GM23338 (cell line): ENCODE data around the gene THSD4. TPM values are rescaled to one million over a fixed set of nuclear protein-coding genes. Genes with fewer than 3 reads are reported as not detected.

ENCODE experiments used
- ATAC-seq: fragments of 200-7000 bp; cut with Tn5 transposase; 3 replicates; pipeline ENCODE4 v1.9.1; 2020
- DNase-seq: peaks from one replicate; pipeline ENCODE4 v3.0.0-alpha.2; 2015; ENCODE audit warnings: low spot score
- H2AFZ ChIP-seq: fragments of 200-600 bp; sonication (generic); 2 replicates; pipeline ENCODE4 v1.8.0; 2016; ENCODE audit warnings: antibody characterized with exemption, mild to moderate bottlenecking, moderate library complexity
- H3F3A ChIP-seq: fragments of 200-600 bp; sonication (generic); replicated peaks from 2 replicates; pipeline ENCODE4 v1.8.0; 2017; ENCODE audit warnings: antibody characterized with exemption, mixed run types, low read depth
- H3K27ac ChIP-seq: fragments of 200-600 bp; sonication (generic); 2 replicates; pipeline ENCODE4 v1.6.1; 2016; ENCODE audit warnings: low read depth
- H3K27me3 ChIP-seq: fragments of 200-600 bp; sonication (generic); 2 replicates; pipeline ENCODE4 v1.8.0; 2016; ENCODE audit warnings: mild to moderate bottlenecking, mixed run types, moderate library complexity; ENCODE audit not compliant: insufficient read depth
- H3K36me3 ChIP-seq: fragments of 200-600 bp; sonication (generic); 2 replicates; pipeline ENCODE4 v1.8.0; 2016; ENCODE audit warnings: mild to moderate bottlenecking; ENCODE audit not compliant: insufficient read depth
- H3K4me1 ChIP-seq: fragments of 200-600 bp; sonication (generic); 2 replicates; pipeline ENCODE4 v1.8.0; 2016; ENCODE audit warnings: mild to moderate bottlenecking, moderate library complexity; ENCODE audit not compliant: insufficient read depth
- H3K4me2 ChIP-seq: fragments of 200-600 bp; sonication (generic); 2 replicates; pipeline ENCODE4 v1.7.1; 2017; ENCODE audit warnings: mixed run types
- H3K4me3 ChIP-seq: fragments of 200-600 bp; sonication (generic); 2 replicates; pipeline ENCODE4 v1.6.1; 2016; ENCODE audit warnings: mixed run types
- H3K79me2 ChIP-seq: fragments of 200-600 bp; sonication (generic); replicated peaks from 2 replicates; pipeline ENCODE4 v1.8.0; 2017; ENCODE audit warnings: mild to moderate bottlenecking; ENCODE audit not compliant: insufficient read depth
- H3K9me2 ChIP-seq: fragments of 200-600 bp; sonication (generic); 2 replicates; pipeline ENCODE4 v1.8.0; 2017; ENCODE audit not compliant: insufficient read depth
- H4K20me1 ChIP-seq: fragments of 200-600 bp; sonication (generic); replicated peaks from 2 replicates; pipeline ENCODE4 v1.8.0; 2017; ENCODE audit warnings: mild to moderate bottlenecking; ENCODE audit not compliant: insufficient read depth
- H3K27ac Mint-ChIP-seq: 2 replicates; pipeline ENCODE4 v1.8.0; 2020; ENCODE audit warnings: inconsistent platforms, mild to moderate bottlenecking, moderate library complexity, mixed read lengths
- H3K27me3 Mint-ChIP-seq: 3 replicates; pipeline ENCODE4 v1.8.0; 2022; ENCODE audit warnings: low read depth, mild to moderate bottlenecking, moderate library complexity, mixed read lengths, inconsistent platforms; ENCODE audit not compliant: insufficient read depth, poor library complexity
- H3K36me3 Mint-ChIP-seq: 3 replicates; pipeline ENCODE4 v1.8.0; 2021; ENCODE audit warnings: low read depth, mild to moderate bottlenecking, inconsistent platforms, moderate library complexity, mixed read lengths
- H3K4me1 Mint-ChIP-seq: 3 replicates; pipeline ENCODE4 v1.8.0; 2020; ENCODE audit warnings: mild to moderate bottlenecking, inconsistent platforms, mixed read lengths
- H3K4me3 Mint-ChIP-seq: 3 replicates; pipeline ENCODE4 v1.8.0; 2021; ENCODE audit warnings: moderate library complexity, mild to moderate bottlenecking, inconsistent platforms, mixed read lengths
- H3K9me3 Mint-ChIP-seq: 3 replicates; pipeline ENCODE4 v1.8.0; 2020; ENCODE audit warnings: moderate library complexity, mild to moderate bottlenecking, inconsistent platforms, mixed read lengths
- CREB1 ChIP-seq: fragments of 250-450 bp; sonication (Bioruptor Pico); IDR thresholded peaks from 2 replicates; pipeline ENCODE4 v1.5.0; 2020; ENCODE audit warnings: low read depth, mild to moderate bottlenecking, moderate library complexity
- EZH2 ChIP-seq: fragments of 200-600 bp; sonication (generic); IDR thresholded peaks from one replicate; pipeline ENCODE4 v1.8.0; 2017; ENCODE audit warnings: antibody characterized with exemption, mild to moderate bottlenecking, low read depth; ENCODE audit not compliant: unreplicated experiment
- EZH2phosphoT487 ChIP-seq: fragments of 200-600 bp; sonication (generic); IDR thresholded peaks from one replicate; pipeline ENCODE4 v1.8.1; 2018; ENCODE audit warnings: antibody characterized with exemption; ENCODE audit not compliant: unreplicated experiment
- JUNB ChIP-seq: IDR thresholded peaks from one replicate; pipeline ENCODE4 v1.6.1; 2016; ENCODE audit warnings: antibody characterized with exemption; ENCODE audit not compliant: unreplicated experiment
- NANOG ChIP-seq: IDR thresholded peaks from 2 replicates; pipeline ENCODE4 v1.6.1; 2016; ENCODE audit warnings: antibody characterized with exemption, borderline replicate concordance
- POLR2AphosphoS5 ChIP-seq: IDR thresholded peaks from 2 replicates; pipeline ENCODE4 v1.6.1; 2016; ENCODE audit warnings: antibody characterized with exemption, low read depth
- STAT1 ChIP-seq: IDR thresholded peaks from one replicate; pipeline ENCODE4 v1.6.1; 2016; ENCODE audit warnings: antibody characterized with exemption; ENCODE audit not compliant: unreplicated experiment
- ZNF114 ChIP-seq: fragments of 250-450 bp; sonication (Bioruptor Pico); IDR thresholded peaks from 2 replicates; pipeline ENCODE4 v1.5.0; 2020; ENCODE audit warnings: mild to moderate bottlenecking, moderate library complexity
- ZNF331 ChIP-seq: fragments of 250-450 bp; sonication (Bioruptor Pico); IDR thresholded peaks from 2 replicates; pipeline ENCODE4 v1.5.0; 2020; ENCODE audit warnings: low read depth, mild to moderate bottlenecking, moderate library complexity
- polyA plus RNA-seq: library from polyadenylated mRNA; unstranded; fragments of >200 nt; fragmentation: Nextera tagmentation; extraction: Ambion mirVana; gene quantifications from 2 replicates; pipeline ENCODE4 v1.2.1, GENCODE V29; 2016
- total RNA-seq: library from RNA; depleted of rRNA; stranded (reverse); fragments of >200 nt; shearing (Covaris generic); gene quantifications from 2 replicates; pipeline ENCODE4 v1.2.3, GENCODE V29; 2014
- TF ChIP-seq, protein P1 (sequence below): IDR thresholded peaks from one replicate; pipeline ENCODE4 v1.6.1; 2018; ENCODE audit warnings: antibody characterized with exemption; ENCODE audit not compliant: unreplicated experiment
- TF ChIP-seq, protein P2 (sequence below), 2 experiments: fragments of 200-600 bp in 1 of 2; sonication (generic) in 1 of 2; conservative IDR thresholded peaks; 2 replicates each; pipeline versions ENCODE4 v1.5.1 to v1.6.1; 2016 to 2017; ENCODE audit warnings: antibody characterized with exemption in 2 of 2, low read depth in 2 of 2, mild to moderate bottlenecking in 2 of 2, moderate library complexity in 1 of 2
- TF ChIP-seq, protein P3 (sequence below): fragments of 250-450 bp; sonication (Bioruptor Pico); IDR thresholded peaks from 2 replicates; pipeline ENCODE4 v1.5.0; 2020; ENCODE audit warnings: mild to moderate bottlenecking, moderate library complexity

THSD4 gene
- total and polyA plus RNA-seq, 2 experiments from 2014 or later: 2.0 to 7.4 TPM

DNA sequence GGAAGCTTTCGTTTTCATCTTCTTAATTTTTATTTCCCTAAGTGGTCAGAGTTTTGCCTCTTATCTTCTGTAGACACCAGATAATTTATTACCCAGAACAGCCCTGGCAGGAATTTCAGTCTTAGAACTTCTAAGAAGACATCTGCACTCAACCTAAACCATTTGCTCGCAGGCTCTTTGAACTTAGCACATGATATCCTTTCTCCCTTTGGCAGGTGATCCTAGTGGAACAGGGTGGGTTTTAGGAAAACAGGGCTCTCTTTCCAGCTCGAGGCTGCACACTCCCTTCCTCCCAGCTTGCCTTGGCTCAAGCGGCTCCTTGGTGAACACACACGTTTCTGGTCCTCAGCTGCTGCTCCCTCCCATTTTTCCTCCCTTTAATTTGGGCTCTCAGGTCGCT, 116.5 kb downstream of the THSD4 start (continued):
- TF ChIP-seq EZH2phosphoT487 (no peak), ZNF331 (CRISPR knock-in tag) (no peak), STAT1 (no peak), EZH2 (no peak)

DNA sequence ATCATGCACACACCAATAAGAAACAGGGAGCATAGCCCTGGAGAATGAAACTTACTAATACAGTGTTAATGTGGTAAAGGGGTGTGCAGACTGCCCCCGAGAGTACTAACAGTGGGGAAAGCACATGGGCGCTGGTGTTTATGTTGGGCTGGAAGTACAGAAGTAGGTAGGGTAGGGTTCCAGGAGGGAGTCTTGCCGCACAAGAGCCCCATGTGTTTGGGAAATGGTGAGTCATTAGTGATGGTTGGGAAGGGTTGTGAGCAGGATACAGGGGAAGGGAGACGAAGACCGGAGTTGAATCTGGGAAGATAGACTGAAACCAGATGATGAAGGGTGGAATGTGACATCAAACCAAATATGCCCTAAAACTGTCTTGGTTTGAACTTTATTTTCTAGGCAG, 117.1 kb downstream of the THSD4 start:
- no peaks in the 10 kb centered on the region for H3K27me3 ChIP-seq
- ATAC-seq (no peak), DNase-seq (no peak)
- Mint-ChIP-seq H3K27me3 (peaks cover 10% of the 10 kb centered on the region), H3K4me3 (no peak overlapping the region), H3K4me1 (peaks cover 12% of the 10 kb centered on the region), H3K36me3 (no peaks in the 10 kb centered on the region), H3K27ac (no peak overlapping the region), H3K9me3 (no peaks in the 10 kb centered on the region; the same call in 2 of the 3 replicates)
- H2AFZ ChIP-seq: no peak overlapping the region
- no peaks in the 10 kb centered on the region for H3K36me3 ChIP-seq
- no peak overlapping the region for H3K4me3 ChIP-seq
- H4K20me1 ChIP-seq: peaks cover 3% of the 10 kb centered on the region; the same call in 1 of the 2 replicates
- no peak overlapping the region for H3K4me2 ChIP-seq
- H3F3A ChIP-seq: no peaks in the 10 kb centered on the region
- peaks cover 4% of the 10 kb centered on the region for H3K4me1 ChIP-seq
- no peak for TF ChIP-seq ZNF331 (CRISPR knock-in tag)
- TF ChIP-seq EZH2: no peak
- TF ChIP-seq JUNB: no peak
- TF ChIP-seq NANOG: no peak
- TF ChIP-seq STAT1: no peak
- TF ChIP-seq, protein P1, sequence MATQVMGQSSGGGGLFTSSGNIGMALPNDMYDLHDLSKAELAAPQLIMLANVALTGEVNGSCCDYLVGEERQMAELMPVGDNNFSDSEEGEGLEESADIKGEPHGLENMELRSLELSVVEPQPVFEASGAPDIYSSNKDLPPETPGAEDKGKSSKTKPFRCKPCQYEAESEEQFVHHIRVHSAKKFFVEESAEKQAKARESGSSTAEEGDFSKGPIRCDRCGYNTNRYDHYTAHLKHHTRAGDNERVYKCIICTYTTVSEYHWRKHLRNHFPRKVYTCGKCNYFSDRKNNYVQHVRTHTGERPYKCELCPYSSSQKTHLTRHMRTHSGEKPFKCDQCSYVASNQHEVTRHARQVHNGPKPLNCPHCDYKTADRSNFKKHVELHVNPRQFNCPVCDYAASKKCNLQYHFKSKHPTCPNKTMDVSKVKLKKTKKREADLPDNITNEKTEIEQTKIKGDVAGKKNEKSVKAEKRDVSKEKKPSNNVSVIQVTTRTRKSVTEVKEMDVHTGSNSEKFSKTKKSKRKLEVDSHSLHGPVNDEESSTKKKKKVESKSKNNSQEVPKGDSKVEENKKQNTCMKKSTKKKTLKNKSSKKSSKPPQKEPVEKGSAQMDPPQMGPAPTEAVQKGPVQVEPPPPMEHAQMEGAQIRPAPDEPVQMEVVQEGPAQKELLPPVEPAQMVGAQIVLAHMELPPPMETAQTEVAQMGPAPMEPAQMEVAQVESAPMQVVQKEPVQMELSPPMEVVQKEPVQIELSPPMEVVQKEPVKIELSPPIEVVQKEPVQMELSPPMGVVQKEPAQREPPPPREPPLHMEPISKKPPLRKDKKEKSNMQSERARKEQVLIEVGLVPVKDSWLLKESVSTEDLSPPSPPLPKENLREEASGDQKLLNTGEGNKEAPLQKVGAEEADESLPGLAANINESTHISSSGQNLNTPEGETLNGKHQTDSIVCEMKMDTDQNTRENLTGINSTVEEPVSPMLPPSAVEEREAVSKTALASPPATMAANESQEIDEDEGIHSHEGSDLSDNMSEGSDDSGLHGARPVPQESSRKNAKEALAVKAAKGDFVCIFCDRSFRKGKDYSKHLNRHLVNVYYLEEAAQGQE: no peak
- TF ChIP-seq ZNF114 (CRISPR knock-in tag): no peak
- TF ChIP-seq POLR2AphosphoS5: no peak
- TF ChIP-seq, protein P2, sequence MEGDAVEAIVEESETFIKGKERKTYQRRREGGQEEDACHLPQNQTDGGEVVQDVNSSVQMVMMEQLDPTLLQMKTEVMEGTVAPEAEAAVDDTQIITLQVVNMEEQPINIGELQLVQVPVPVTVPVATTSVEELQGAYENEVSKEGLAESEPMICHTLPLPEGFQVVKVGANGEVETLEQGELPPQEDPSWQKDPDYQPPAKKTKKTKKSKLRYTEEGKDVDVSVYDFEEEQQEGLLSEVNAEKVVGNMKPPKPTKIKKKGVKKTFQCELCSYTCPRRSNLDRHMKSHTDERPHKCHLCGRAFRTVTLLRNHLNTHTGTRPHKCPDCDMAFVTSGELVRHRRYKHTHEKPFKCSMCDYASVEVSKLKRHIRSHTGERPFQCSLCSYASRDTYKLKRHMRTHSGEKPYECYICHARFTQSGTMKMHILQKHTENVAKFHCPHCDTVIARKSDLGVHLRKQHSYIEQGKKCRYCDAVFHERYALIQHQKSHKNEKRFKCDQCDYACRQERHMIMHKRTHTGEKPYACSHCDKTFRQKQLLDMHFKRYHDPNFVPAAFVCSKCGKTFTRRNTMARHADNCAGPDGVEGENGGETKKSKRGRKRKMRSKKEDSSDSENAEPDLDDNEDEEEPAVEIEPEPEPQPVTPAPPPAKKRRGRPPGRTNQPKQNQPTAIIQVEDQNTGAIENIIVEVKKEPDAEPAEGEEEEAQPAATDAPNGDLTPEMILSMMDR (conservative IDR thresholded peaks at IDR 0.05; ENCODE audit: low read depth in 2 of 2): no peak
- no peak for TF ChIP-seq EZH2phosphoT487
- TF ChIP-seq, protein P3, sequence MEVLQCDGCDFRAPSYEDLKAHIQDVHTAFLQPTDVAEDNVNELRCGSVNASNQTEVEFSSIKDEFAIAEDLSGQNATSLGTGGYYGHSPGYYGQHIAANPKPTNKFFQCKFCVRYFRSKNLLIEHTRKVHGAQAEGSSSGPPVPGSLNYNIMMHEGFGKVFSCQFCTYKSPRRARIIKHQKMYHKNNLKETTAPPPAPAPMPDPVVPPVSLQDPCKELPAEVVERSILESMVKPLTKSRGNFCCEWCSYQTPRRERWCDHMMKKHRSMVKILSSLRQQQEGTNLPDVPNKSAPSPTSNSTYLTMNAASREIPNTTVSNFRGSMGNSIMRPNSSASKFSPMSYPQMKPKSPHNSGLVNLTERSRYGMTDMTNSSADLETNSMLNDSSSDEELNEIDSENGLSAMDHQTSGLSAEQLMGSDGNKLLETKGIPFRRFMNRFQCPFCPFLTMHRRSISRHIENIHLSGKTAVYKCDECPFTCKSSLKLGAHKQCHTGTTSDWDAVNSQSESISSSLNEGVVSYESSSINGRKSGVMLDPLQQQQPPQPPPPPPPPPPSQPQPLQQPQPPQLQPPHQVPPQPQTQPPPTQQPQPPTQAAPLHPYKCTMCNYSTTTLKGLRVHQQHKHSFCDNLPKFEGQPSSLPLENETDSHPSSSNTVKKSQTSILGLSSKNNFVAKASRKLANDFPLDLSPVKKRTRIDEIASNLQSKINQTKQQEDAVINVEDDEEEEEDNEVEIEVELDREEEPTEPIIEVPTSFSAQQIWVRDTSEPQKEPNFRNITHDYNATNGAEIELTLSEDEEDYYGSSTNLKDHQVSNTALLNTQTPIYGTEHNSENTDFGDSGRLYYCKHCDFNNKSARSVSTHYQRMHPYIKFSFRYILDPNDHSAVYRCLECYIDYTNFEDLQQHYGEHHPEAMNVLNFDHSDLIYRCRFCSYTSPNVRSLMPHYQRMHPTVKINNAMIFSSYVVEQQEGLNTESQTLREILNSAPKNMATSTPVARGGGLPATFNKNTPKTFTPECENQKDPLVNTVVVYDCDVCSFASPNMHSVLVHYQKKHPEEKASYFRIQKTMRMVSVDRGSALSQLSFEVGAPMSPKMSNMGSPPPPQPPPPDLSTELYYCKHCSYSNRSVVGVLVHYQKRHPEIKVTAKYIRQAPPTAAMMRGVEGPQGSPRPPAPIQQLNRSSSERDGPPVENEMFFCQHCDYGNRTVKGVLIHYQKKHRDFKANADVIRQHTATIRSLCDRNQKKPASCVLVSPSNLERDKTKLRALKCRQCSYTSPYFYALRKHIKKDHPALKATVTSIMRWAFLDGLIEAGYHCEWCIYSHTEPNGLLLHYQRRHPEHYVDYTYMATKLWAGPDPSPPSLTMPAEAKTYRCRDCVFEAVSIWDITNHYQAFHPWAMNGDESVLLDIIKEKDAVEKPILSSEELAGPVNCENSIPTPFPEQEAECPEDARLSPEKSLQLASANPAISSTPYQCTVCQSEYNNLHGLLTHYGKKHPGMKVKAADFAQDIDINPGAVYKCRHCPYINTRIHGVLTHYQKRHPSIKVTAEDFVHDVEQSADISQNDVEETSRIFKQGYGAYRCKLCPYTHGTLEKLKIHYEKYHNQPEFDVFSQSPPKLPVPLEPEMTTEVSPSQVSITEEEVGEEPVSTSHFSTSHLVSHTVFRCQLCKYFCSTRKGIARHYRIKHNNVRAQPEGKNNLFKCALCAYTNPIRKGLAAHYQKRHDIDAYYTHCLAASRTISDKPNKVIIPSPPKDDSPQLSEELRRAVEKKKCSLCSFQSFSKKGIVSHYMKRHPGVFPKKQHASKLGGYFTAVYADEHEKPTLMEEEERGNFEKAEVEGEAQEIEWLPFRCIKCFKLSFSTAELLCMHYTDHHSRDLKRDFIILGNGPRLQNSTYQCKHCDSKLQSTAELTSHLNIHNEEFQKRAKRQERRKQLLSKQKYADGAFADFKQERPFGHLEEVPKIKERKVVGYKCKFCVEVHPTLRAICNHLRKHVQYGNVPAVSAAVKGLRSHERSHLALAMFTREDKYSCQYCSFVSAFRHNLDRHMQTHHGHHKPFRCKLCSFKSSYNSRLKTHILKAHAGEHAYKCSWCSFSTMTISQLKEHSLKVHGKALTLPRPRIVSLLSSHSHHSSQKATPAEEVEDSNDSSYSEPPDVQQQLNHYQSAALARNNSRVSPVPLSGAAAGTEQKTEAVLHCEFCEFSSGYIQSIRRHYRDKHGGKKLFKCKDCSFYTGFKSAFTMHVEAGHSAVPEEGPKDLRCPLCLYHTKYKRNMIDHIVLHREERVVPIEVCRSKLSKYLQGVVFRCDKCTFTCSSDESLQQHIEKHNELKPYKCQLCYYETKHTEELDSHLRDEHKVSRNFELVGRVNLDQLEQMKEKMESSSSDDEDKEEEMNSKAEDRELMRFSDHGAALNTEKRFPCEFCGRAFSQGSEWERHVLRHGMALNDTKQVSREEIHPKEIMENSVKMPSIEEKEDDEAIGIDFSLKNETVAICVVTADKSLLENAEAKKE (CRISPR knock-in tag): no peak
- no peak for TF ChIP-seq CREB1 (CRISPR knock-in tag)
- no peaks in the 10 kb centered on the region for H3K79me2 ChIP-seq
- no peak overlapping the region for H3K27ac ChIP-seq
- 0 out of 2 replicates have a peak, but pooled peaks cover 2% of the 10 kb centered on the region for H3K9me2 ChIP-seq
